ENCODE data around the gene POLD1. TPM values are rescaled to one million over a fixed set of nuclear protein-coding genes. Genes with fewer than 3 reads are reported as not detected.
"Not testable (repeated sequence)": the region's sequence is repeated elsewhere in the genome, so short reads cannot be mapped to it uniquely, and the experiment has no call there.

The POLD1 gene
- total and polyA plus RNA-seq, 5 donors from 2014 or later, result 19.3 to 28.1 (median 21.4) TPM

DNA sequence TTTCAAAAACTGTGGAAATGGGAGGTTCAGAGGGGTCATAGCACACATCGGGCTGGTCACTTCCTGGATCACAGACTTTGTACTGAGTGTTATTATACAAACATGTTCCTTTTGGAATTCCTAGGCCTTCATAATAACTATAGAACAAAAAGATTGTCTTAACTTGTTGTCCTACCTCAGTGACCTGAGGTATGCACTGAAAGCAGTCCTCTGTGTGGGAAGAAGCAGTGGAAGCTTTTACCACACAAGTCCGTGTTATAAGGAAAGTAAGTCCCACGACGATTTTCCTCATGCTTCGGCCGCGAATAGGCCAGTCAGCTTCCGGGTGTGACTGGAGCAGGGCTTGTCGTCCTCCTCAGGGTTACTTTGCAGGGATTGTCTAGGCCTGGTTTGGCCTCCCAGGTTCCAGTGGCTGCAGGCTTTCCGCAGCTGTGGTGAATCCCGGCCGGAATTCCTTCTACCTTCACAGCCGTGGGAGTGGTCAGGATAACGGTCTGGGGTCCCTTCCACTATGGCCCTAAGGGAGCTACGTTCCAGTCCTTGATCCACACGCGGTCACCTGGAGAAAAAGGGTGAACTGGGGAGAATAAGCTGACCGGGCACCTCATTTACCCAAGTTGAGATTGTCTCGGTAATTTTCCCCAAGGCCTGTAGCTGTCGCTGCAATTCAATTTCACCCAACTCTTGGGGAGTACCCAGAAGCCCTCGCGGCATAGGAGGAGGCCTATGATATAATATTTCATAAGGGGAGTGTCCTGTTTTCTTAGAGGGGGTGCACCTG, 34.7 kb upstream of the POLD1 start:
- H3K27me3 Mint-ChIP-seq, result peaks cover 14% of the 10 kb centered on the region

DNA sequence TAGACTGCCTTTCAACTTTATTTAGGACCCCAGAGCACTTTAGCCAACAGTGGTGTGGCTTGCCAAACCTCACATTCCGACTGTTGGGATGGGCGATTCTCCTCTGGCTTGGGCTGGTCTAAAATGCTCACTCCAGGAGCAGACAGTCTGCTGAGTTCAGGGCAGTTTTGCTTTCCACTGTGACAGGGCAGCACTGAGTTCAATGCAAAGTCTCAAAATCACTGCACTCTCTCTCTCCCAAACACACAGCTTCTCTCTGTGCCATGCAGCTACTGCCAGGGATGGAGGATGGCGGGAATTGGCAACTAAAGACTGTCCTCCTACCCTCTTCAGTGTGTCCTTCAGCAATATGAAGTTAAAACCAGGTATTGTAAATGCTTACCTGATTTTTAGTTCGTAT, 31.9 kb upstream of the POLD1 start:
- Histone ChIP-seq H3K4me3 (ENCODE audit: low read depth, low read length) (no peak overlapping the region), H3K9me3 (ENCODE audit: control insufficient read depth in 2 of 2, low read length in 2 of 2) (no peaks in the 10 kb centered on the region), H3K36me3 (ENCODE audit: control insufficient read depth, insufficient read depth, low read length) (no peaks in the 10 kb centered on the region), H3K27me3 (ENCODE audit: control insufficient read depth, insufficient read depth, low read length) (no peaks in the 10 kb centered on the region), H3K4me1 (ENCODE audit: control insufficient read depth, insufficient read depth, low read length, poor library complexity, severe bottlenecking) (peaks cover 6% of the 10 kb centered on the region), H3K27ac (ENCODE audit: insufficient read depth, low read length, poor library complexity, severe bottlenecking) (no peak overlapping the region)
- Mint-ChIP-seq H3K4me1 (peaks cover 5 to 11% (median 9%) of the 10 kb centered on the region in 4 donors), H3K4me3 (no peak overlapping the region), H3K36me3 (peaks cover 1% of the 10 kb centered on the region), H3K27me3 (peaks cover 16% of the 10 kb centered on the region), H3K27ac (no peak overlapping the region), H3K9me3 (peaks cover 0 to 1% (median 0%) of the 10 kb centered on the region in 7 donors)
- DNase-seq (no peak), ATAC-seq (ENCODE audit: low read depth in 2 of 2) (no peak)

More for the DNA sequence above, 34.7 kb upstream of the POLD1 start:
- Histone ChIP-seq H3K4me1 (ENCODE audit: control insufficient read depth, insufficient read depth, low read length, poor library complexity, severe bottlenecking) (peaks cover 4% of the 10 kb centered on the region), H3K27ac (ENCODE audit: insufficient read depth, low read length, poor library complexity, severe bottlenecking) (no peak overlapping the region), H3K36me3 (ENCODE audit: control insufficient read depth, insufficient read depth, low read length) (no peaks in the 10 kb centered on the region), H3K9me3 (ENCODE audit: control insufficient read depth in 2 of 2, low read length in 2 of 2) (no peaks in the 10 kb centered on the region), H3K27me3 (ENCODE audit: control insufficient read depth, insufficient read depth, low read length) (no peaks in the 10 kb centered on the region), H3K4me3 (ENCODE audit: low read depth, low read length) (no peak overlapping the region)
- H3K4me3 Mint-ChIP-seq, result peak overlapping the region in 1 of 4 donors; percentile 50
- peak overlapping the region in 1 of 3 donors; percentile 76 for H3K27ac Mint-ChIP-seq
- DNase-seq, result no peak
- peaks cover 9% of the 10 kb centered on the region for H3K36me3 Mint-ChIP-seq
- ATAC-seq (ENCODE audit: low read depth in 2 of 2), result no peak
- H3K4me1 Mint-ChIP-seq, result peaks cover 6 to 20% (median 14%) of the 10 kb centered on the region in 4 donors
- H3K9me3 Mint-ChIP-seq, result peaks cover 0 to 5% (median 0%) of the 10 kb centered on the region in 7 donors

DNA sequence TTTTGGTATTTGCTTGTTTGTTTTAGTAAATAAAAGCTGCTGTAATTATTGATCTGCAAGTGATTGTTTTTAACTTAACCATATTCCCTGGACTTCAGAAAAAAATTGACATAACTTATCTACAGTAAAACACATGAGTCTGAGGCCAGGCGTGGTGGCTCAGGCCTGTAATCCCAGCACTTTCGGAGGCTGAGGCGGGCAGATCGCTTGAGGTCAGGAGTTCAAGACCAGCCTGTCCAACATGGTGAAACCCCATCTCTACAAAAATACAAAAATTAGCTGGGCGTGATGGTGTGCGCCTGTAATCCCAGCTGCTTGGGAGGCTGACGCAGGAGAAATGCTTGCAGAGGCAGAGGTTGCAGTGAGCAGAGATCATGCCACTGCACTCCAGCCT, 30.7 kb upstream of the POLD1 start:
- not testable (repeated sequence) for H3K4me3 ChIP-seq (ENCODE audit: low read depth, low read length); H3K27ac Mint-ChIP-seq; H3K27ac ChIP-seq (ENCODE audit: insufficient read depth, low read length, poor library complexity, severe bottlenecking); H3K4me3 Mint-ChIP-seq; H3K36me3 Mint-ChIP-seq; H3K36me3 ChIP-seq (ENCODE audit: control insufficient read depth, insufficient read depth, low read length); H3K9me3 Mint-ChIP-seq; H3K9me3 ChIP-seq (ENCODE audit: control insufficient read depth in 2 of 2, low read length in 2 of 2); H3K27me3 ChIP-seq (ENCODE audit: control insufficient read depth, insufficient read depth, low read length); ATAC-seq (ENCODE audit: low read depth in 2 of 2); DNase-seq
- Mint-ChIP-seq H3K27me3 (peaks cover 23% of the 10 kb centered on the region), H3K4me1 (peaks cover 0 to 12% (median 8%) of the 10 kb centered on the region in 4 donors)
- peaks cover 11% of the 10 kb centered on the region for H3K4me1 ChIP-seq (ENCODE audit: control insufficient read depth, insufficient read depth, low read length, poor library complexity, severe bottlenecking)

DNA sequence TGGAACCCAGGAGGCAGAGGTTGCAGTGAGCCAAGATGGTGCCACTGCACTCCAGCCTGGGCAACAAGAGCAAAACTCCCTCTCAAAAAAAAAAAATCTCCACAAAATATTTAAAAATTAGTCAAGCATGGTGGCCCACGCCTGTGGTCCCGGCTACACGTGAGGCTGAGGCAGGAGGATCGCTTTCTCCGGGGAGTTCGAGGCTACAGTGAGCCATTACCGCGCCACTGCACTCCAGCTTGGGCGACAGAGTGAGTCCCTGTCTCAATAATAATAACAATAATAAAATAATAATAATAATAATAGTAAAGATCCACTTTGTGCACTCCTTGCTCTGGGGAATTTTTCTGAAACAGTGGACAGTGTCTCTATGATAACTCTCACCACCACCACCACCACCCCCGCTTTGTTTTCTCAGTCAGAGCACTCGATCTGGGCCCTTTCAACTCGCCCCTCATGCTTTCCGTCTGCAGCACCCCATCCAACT, 27.4 kb upstream of the POLD1 start:
- no peak overlapping the region for H3K4me3 ChIP-seq (ENCODE audit: low read depth, low read length)
- H3K9me3 ChIP-seq (ENCODE audit: control insufficient read depth in 2 of 2, low read length in 2 of 2), result no peaks in the 10 kb centered on the region
- Mint-ChIP-seq H3K27me3 (peaks cover 13% of the 10 kb centered on the region), H3K9me3 (no peaks in the 10 kb centered on the region), H3K27ac (peak overlapping the region; percentile 95 to 99 (median 98)), H3K4me3 (peak overlapping the region; percentile 92 to 98 (median 96)), H3K36me3 (no peaks in the 10 kb centered on the region), H3K4me1 (peaks cover 9 to 38% (median 14%) of the 10 kb centered on the region in 4 donors)
- peaks cover 11% of the 10 kb centered on the region for H3K4me1 ChIP-seq (ENCODE audit: control insufficient read depth, insufficient read depth, low read length, poor library complexity, severe bottlenecking)
- no peak for ATAC-seq (ENCODE audit: low read depth in 2 of 2)
- peak overlapping the region; percentile 97 for H3K27ac ChIP-seq (ENCODE audit: insufficient read depth, low read length, poor library complexity, severe bottlenecking)
- DNase-seq, result no peak
- H3K27me3 ChIP-seq (ENCODE audit: control insufficient read depth, insufficient read depth, low read length), result no peaks in the 10 kb centered on the region
- no peaks in the 10 kb centered on the region for H3K36me3 ChIP-seq (ENCODE audit: control insufficient read depth, insufficient read depth, low read length)

DNA sequence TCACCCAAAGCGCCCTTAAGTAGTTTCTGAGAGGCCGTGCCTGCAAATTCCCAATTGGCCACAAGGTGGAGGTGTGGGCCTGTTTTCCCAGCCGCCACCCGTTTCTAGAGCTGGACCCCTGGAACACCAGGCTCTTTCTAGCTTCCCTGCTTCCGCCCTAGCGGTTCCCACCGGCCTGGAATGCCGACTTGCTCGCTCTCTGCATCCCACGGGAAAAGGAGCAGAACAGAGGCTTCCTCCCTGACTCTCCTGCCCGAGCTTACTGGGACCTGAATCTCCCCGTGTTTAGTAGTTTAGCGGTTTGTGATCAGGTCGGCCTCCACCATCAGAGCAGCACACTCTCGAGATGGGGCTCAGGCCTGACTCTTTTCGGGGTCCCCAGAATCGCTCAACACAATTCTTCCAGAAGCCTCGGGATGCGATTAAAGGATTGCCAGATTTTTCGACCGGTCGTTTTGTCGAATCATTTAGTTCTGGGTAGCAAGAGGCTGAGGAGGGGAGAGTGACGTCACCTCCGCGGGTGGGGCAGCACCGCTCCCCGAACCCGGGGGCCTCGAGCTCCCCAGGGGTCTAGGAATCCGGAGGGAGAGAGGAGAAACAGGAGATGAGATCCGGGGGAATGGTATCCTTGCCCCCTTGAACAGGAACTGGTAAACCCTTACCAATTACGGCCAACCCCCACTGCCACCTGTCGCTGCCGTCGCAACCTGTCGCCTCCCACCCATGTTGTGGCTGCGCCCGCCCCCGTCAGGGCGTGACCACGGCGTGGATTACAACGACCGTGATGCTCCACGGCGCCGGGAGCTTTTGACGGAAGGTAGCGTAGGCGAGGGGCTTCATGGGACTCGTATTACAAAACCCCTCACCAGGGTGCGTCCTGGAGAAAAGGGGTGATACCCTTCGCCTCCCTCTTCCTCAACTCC, 26.7 kb upstream of the POLD1 start:
- Histone ChIP-seq H3K4me3 (ENCODE audit: low read depth, low read length) (peak overlapping the region; percentile 78), H3K36me3 (ENCODE audit: control insufficient read depth, insufficient read depth, low read length) (no peaks in the 10 kb centered on the region), H3K27ac (ENCODE audit: insufficient read depth, low read length, poor library complexity, severe bottlenecking) (peak overlapping the region; percentile 97), H3K27me3 (ENCODE audit: control insufficient read depth, insufficient read depth, low read length) (no peaks in the 10 kb centered on the region), H3K4me1 (ENCODE audit: control insufficient read depth, insufficient read depth, low read length, poor library complexity, severe bottlenecking) (peaks cover 11% of the 10 kb centered on the region), H3K9me3 (ENCODE audit: control insufficient read depth in 2 of 2, low read length in 2 of 2) (no peaks in the 10 kb centered on the region)
- DNase-seq, result peak; percentile 78 to 93 (median 91)
- Mint-ChIP-seq H3K27me3 (peaks cover 13% of the 10 kb centered on the region), H3K4me1 (peaks cover 12 to 43% (median 15%) of the 10 kb centered on the region in 4 donors), H3K36me3 (no peaks in the 10 kb centered on the region), H3K4me3 (peak overlapping the region; percentile 92 to 98 (median 96)), H3K9me3 (no peaks in the 10 kb centered on the region), H3K27ac (peak overlapping the region; percentile 95 to 99 (median 98))
- ATAC-seq (ENCODE audit: low read depth in 2 of 2), result peak; percentile 82 to 83

DNA sequence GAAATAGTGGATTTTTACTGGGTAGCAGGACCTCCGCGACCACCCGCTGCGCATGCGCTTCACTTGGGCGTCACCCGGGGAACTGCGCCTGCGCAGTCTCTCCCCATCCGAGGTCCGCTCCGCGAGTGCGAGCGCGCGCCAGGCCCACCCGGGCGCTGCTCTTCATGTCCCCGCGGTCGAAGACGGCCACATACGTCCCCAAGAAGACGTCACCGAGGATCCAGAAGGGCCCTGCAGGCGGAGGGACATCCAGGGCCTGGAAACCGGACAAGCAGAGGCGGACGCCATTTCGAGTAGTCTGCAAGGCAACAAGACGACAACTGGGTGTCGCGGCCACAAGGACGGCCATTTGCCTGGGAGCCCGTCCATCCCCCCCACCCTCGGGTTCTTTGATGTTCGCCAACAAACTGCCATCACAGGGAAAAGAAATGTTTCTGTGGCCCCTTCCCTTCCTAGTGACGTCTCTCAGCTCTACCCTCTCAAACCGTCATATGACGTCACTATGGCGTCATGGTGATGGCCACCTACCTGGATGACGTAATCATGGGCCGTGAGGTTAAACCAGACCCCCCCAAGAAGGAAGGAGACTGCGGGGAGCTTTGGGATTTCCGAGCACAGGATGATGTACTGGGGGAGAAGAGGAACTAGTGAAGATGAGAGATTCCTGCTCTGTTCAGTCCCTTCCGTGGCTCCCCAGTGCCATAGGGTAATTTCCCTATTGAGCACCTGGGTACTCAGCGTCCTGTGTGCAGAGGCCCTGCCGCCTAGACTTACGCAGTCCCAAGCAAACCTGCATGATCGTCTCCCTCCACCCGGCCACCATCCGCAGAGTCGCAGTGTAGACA, 25.4 kb upstream of the POLD1 start:
- Mint-ChIP-seq H3K27ac (peak overlapping the region; percentile 88 to 99 (median 98)), H3K4me1 (peaks cover 12 to 54% (median 18%) of the 10 kb centered on the region in 4 donors), H3K9me3 (no peaks in the 10 kb centered on the region), H3K27me3 (peaks cover 13% of the 10 kb centered on the region), H3K4me3 (peak overlapping the region; percentile 92 to 98 (median 96)), H3K36me3 (no peaks in the 10 kb centered on the region)
- H3K4me1 ChIP-seq (ENCODE audit: control insufficient read depth, insufficient read depth, low read length, poor library complexity, severe bottlenecking), result peaks cover 15% of the 10 kb centered on the region
- H3K27ac ChIP-seq (ENCODE audit: insufficient read depth, low read length, poor library complexity, severe bottlenecking), result peak overlapping the region; percentile 97
- H3K9me3 ChIP-seq (ENCODE audit: control insufficient read depth in 2 of 2, low read length in 2 of 2), result no peaks in the 10 kb centered on the region
- no peaks in the 10 kb centered on the region for H3K36me3 ChIP-seq (ENCODE audit: control insufficient read depth, insufficient read depth, low read length)
- no peaks in the 10 kb centered on the region for H3K27me3 ChIP-seq (ENCODE audit: control insufficient read depth, insufficient read depth, low read length)
- ATAC-seq (ENCODE audit: low read depth in 2 of 2) (peak in 1 of 2 donors; percentile 16), DNase-seq (peak; percentile 67 to 84 (median 83))
- peak overlapping the region; percentile 78 for H3K4me3 ChIP-seq (ENCODE audit: low read depth, low read length)

DNA sequence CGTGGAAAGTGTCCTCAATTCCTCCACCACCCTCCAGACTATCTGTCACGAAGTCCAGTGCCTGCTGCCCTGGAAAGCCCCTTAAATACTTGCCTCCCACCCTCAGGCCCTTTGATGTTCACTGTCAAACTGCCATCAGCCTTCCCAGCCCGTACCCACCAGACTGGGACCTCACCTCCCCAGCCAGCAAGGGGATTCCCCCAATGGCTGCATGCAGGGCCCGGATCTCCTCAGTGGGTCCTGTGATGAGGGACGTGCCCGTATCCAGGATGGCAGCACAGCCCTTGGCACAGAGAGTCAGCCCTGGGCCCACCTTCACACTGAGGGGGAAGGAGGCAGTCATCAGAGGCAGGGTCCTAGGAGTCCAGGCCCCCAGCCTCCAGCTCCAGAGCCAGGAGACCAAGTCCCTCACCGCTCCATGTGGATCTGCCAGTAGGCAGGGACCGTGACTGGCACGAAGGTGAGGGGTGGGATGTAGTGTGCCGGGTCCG, 24.8 kb upstream of the POLD1 start:
- H3K4me1 Mint-ChIP-seq, result peaks cover 13 to 58% (median 19%) of the 10 kb centered on the region in 4 donors
- H3K36me3 Mint-ChIP-seq, result no peaks in the 10 kb centered on the region
- no peak overlapping the region for H3K4me3 ChIP-seq (ENCODE audit: low read depth, low read length)
- peak overlapping the region; percentile 22 to 98 (median 94) for H3K4me3 Mint-ChIP-seq
- H3K27me3 ChIP-seq (ENCODE audit: control insufficient read depth, insufficient read depth, low read length), result no peaks in the 10 kb centered on the region
- peaks cover 19% of the 10 kb centered on the region for H3K4me1 ChIP-seq (ENCODE audit: control insufficient read depth, insufficient read depth, low read length, poor library complexity, severe bottlenecking)
- H3K27me3 Mint-ChIP-seq, result peaks cover 10% of the 10 kb centered on the region
- DNase-seq (no peak), ATAC-seq (ENCODE audit: low read depth in 2 of 2) (no peak)
- peak overlapping the region; percentile 97 for H3K27ac ChIP-seq (ENCODE audit: insufficient read depth, low read length, poor library complexity, severe bottlenecking)
- no peaks in the 10 kb centered on the region for H3K9me3 Mint-ChIP-seq
- peak overlapping the region in 2 of 3 donors; percentile 98 to 99 for H3K27ac Mint-ChIP-seq
- H3K36me3 ChIP-seq (ENCODE audit: control insufficient read depth, insufficient read depth, low read length), result no peaks in the 10 kb centered on the region
- no peaks in the 10 kb centered on the region for H3K9me3 ChIP-seq (ENCODE audit: control insufficient read depth in 2 of 2, low read length in 2 of 2)

Measured in CD4-positive, CD25-positive, alpha-beta regulatory T cell (primary cell).